ENCODE measurements around the gene ZNF577. TPM values are rescaled to one million over a fixed set of nuclear protein-coding genes. Genes with fewer than 3 reads are reported as not detected.

The ZNF577 gene
- total RNA-seq, 2 donors from 2014 or later: 7.3 to 9.3 TPM

DNA sequence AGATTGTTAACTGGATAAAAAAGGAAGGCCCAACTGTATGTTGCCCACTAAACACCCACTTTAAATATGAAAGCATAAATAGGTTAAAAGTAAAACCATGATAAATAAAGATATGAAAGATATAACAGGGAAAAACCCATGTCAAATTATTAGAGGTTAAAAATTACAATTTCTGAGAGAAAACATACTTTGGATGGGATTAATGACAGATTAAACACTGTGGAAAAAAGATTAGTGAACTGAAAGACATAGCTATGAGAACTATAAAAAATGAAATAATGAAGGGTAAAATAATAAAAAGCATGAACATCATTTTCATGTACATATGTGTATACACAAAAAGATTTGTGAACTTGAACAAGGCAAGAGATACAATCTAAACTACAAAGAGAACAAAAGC lies 2.2 kb upstream of the ZNF577 start:
- ATAC-seq (no peak), DNase-seq (no peak)
- intact Hi-C loops (cut with DNase I): loop anchor here in 1 of 2 donors (2.0 kb wide), 1 partner anchor 37 kb away; the partner anchor contains the start of gene ZNF613

DNA sequence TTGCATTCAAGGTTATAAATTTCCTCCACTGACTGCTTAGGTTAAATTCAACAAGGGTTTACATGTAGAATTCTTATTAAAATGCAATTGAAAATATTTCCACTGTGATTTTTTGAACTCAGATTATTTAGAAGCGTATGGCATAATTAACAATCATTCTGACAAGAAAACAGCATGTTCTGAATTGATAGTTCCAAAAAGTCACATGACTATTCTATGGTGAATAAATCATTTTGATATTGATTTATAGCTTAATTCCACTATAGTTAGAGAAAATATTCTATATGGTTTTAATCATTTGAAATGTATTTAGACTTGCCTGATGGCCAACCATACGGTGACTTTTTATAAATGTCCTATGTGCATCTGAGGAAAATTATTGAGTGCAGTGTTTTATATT lies 3.0 kb downstream of the ZNF577 start:
- intact Hi-C loops (cut with DNase I): no loop called here
- no peak for ATAC-seq
- DNase-seq: no peak

DNA sequence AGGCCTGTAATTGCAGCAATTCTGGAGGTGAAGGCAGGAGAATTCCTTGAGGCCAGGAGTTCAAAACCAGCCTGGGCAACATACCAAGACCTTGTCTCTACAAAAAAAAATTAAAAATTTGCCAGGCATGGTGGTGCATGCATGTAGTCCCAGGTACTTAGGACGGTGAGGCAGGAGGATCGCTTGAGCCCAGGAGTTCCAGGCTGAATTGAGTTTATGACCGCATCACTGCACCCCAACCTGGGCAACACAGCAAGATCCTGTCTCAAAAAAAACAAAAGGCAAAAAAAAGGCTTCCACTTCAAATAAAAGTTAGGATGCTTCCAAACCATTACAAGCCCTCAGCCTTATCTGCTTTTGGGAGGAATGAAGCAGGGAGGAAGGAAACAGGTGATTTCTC lies 5.2 kb downstream of the ZNF577 start:
- intact Hi-C loops (cut with DNase I): no loop called here
- ATAC-seq: no peak
- DNase-seq: no peak

- DNase-seq: no peak
- intact Hi-C loops (cut with DNase I): no loop called here
- ATAC-seq: no peak
These were observed 14.7 kb downstream of the ZNF577 start for GRCh38 chr19:51873097-51873496.

DNA sequence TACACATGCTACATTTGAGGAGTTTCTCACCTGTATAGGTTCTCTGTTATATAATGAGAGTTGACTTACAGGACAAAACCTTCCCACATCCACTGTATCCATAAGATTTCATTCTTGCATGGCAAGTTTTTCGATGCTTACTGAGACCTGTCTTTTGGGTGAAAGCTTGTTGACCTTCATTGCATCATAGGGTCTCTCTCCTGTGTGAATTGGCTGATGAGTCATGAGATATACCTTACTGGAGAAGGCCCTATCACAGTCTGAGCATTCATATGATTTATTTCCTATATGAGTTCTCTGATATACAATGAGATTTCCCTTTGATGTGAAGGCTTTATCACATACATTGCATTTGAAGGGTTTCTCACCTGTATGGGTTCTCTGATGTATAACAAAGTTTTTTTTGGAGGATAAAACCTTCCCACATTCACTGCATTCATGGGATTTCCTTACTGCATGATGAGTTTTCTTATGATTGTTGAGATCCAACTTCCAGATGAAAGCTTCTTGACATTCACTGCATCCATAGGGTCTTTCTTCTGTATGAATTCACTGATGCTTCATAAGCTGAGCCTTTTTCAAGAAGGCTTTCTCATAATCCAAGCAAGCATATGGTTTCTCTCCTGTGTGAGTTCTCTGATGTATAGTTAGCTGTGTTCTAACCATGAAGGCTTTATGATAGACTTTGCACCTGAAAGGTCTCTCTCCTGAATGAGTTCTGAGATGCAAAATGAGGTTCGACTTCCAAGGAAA lies 25.7 kb downstream of the ZNF577 start:
- DNase-seq: no peak
- ATAC-seq: no peak
- intact Hi-C loops (cut with DNase I): no loop called here

DNA sequence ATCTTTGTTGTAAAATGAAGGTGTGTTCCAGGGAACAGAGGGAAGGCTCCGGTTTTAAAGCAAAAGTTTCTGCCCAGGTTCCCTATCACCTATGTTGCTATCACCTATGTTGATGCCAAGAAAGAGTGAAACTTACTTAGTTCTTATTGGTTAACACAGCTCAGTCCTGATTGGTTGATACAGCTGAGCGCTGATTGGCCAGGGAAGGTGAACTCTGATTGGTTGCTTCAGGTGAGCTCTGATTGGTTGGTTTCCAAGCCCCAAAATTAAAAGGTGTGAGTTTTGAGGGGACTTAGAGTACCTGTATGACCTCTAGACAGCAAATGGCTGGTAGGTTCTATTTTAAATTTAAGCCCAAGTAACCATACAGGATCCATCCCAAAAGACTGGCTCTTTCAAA lies 50.6 kb downstream of the ZNF577 start:
- ATAC-seq (no peak), DNase-seq (no peak)
- intact Hi-C loops (cut with DNase I): no loop called here

DNA sequence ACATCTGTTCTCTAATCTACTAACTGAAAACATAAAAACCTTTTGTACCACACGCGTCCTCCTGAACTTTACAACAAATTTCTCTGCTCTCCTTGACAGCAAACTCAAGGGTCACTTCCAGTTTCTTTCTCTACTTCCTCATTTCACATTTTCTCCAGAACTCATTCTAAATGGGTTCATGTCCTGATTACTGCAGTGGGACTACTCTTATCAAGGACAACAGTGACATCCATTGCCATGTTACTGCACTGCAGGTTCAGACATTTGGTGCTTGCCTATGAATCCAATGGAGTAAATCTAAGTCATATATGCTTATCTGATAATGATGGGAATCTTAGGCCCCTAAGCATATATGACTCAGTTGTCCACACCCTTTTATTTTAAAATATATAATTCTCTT lies 57.5 kb downstream of the ZNF577 start:
- peak in 1 of 2 donors; percentile 49 for ATAC-seq
- DNase-seq: no peak
- intact Hi-C loops (cut with DNase I): no loop called here

DNA sequence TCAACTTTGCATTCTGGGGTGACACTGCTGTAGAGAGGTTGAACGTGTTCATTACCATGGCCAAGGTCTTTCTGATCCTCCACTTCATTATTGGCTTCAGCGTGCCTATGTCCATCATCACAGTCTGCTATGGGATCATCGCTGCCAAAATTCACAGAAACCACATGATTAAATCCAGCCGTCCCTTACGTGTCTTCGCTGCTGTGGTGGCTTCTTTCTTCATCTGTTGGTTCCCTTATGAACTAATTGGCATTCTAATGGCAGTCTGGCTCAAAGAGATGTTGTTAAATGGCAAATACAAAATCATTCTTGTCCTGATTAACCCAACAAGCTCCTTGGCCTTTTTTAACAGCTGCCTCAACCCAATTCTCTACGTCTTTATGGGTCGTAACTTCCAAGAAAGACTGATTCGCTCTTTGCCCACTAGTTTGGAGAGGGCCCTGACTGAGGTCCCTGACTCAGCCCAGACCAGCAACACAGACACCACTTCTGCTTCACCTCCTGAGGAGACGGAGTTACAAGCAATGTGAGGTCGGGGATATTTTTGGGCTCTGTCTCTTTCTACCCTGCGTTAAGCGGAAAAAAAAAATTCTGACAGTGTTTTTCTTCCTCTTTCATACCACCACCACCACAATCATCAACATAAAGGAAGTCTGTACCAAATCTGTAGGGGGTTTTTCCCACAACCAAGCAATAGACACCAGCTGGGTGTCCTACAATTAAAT lies 63.3 kb downstream of the ZNF577 start:
- intact Hi-C loops (cut with DNase I): no loop called here
- peak; percentile 65 to 73 for ATAC-seq

GRCh38 chr19:51822946-51823345 lies 64.8 kb downstream of the ZNF577 start:
- ATAC-seq (no peak), DNase-seq (no peak)
- intact Hi-C loops (cut with DNase I): no loop called here

More for the DNA sequence above, 63.3 kb downstream of the ZNF577 start:
- DNase-seq: no peak

DNA sequence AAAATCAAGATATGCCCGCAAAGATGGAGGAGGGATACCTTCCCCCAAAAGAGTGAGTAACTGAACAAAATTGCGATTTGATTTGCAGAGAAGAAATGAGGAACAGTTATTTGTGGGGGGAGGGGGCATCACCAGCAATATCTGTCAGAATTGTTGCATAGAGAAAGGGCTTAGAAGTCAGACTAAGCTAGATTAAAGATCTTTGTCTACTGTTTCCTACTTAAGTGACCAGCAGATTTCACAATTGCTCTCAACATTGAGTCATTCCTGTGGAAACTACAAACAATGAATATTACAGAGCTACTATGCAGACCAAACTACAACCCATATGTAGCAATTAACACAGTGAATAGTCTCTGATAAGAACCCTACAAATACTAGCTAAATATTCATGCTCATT lies 65.4 kb downstream of the ZNF577 start:
- intact Hi-C loops (cut with DNase I): no loop called here
- DNase-seq (no peak), ATAC-seq (peak in 1 of 2 donors; percentile 52)

GRCh38 chr19:51821921-51822320 lies 65.8 kb downstream of the ZNF577 start:
- intact Hi-C loops (cut with DNase I): no loop called here
- no peak for ATAC-seq

DNA sequence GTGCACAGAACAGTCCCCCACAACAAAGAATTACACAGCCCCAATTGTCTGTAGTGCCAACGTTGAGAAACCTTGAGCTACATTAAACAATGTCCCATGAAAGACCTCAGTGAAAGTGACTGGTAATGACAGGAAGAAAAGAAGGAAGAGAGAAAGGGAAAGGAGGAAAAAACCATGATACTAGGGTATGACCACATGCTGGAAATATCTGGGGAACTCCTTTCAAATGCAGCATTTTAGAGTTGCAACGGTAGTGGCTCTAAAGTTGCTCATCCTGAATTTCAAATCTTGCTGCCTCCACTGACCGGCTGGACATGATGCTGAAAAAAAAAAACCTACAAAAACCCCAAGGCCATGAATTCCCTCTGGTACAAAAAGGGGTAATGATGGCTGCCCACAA lies 66.3 kb downstream of the ZNF577 start:
- DNase-seq (no peak), ATAC-seq (no peak)
- intact Hi-C loops (cut with DNase I): no loop called here

More at GRCh38 chr19:51821921-51822320, 65.8 kb downstream of the ZNF577 start:
- no peak for DNase-seq

Other genes starting within 250 kb of the ZNF577 start
- gene SIGLEC14, start 241.1 kb downstream of the ZNF577 start, total RNA-seq: 1 to 10 TPM; 1.2 to 4.2 TPM
- gene SPACA6, start 194.6 kb downstream of the ZNF577 start, total RNA-seq: 10 to 100 TPM; 11.7 to 17.1 TPM
- 1 to 10 TPM; 7.2 to 8.7 TPM for gene HAS1, start 164.0 kb downstream of the ZNF577 start, total RNA-seq
- gene FPR1, start 136.1 kb downstream of the ZNF577 start, total RNA-seq: 10 to 100 TPM; 12.9 to 14.5 TPM
- 1 to 10 TPM; 1.1 to 2.4 TPM for gene FPR2, start 126.8 kb downstream of the ZNF577 start, total RNA-seq
- gene FPR3, start 92.8 kb downstream of the ZNF577 start, total RNA-seq: 10 to 100 TPM; 11.0 TPM
- gene ZNF649, start 17.1 kb upstream of the ZNF577 start, total RNA-seq: 10 to 100 TPM in 1 of 2 donors, 1 to 10 TPM in 1; 8.0 to 10.8 TPM
- 1 to 10 TPM; 4.3 to 5.5 TPM for gene ZNF613, start 39.5 kb upstream of the ZNF577 start, total RNA-seq
- gene ZNF350, start 98.9 kb upstream of the ZNF577 start, total RNA-seq: 1 to 10 TPM; 7.2 to 7.5 TPM
- 10 to 100 TPM in 1 of 2 donors, 1 to 10 TPM in 1; 9.8 to 10.0 TPM for gene ZNF615, start 120.3 kb upstream of the ZNF577 start, total RNA-seq
- 1 to 10 TPM; 6.8 to 9.4 TPM for gene ZNF614, start 140.4 kb upstream of the ZNF577 start, total RNA-seq
- gene ZNF432, start 160.9 kb upstream of the ZNF577 start, total RNA-seq: 10 to 100 TPM in 1 of 2 donors, 1 to 10 TPM in 1; 8.5 to 10.7 TPM
- 10 to 100 TPM; 10.4 to 12.1 TPM for gene ZNF841, start 207.8 kb upstream of the ZNF577 start, total RNA-seq